ENCODE results near the gene RAE1.

DNA sequence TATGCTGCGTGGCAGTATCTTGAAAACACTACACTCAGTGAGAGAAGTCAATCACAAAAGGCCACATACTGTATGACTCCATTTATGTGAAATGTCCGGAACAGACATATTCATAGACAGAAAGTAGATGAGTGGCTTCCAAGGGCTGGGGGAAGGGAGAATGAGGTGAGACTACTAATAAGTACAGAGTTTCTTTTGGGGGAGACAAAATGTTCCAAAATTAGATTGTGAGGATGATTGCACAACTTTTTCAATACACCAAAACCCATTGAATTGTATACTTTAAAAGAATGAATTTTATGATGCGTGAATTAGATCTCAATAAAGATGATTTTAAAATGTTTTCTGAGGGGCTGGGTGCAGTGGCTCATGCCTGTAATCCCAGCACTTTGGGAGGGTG is 30.7 kb upstream of the RAE1 start:
- TF ChIP-seq GATA3 (IDR thresholded peaks at IDR 0.05; ENCODE audit: low read depth, low read length), result no peak
- TF ChIP-seq GATA2 (IDR thresholded peaks at IDR 0.05; ENCODE audit: low read depth, low read length), result no peak
